Measurements from ENCODE around the gene MYPN.
"Not testable (repeated sequence)": the region's sequence is repeated elsewhere in the genome, so short reads cannot be mapped to it uniquely, and the experiment has no call there.

MYPN gene

GRCh38 chr10:68109331-68109730, at the start of gene MYPN:
MYPN (plus strand) TSS chr10:68109488; CDS start chr10:68121439, 11,951 bp downstream.
- in situ Hi-C loops (cut with MboI; ENCODE audit: low sequenced_read_pairs), result no loop called here

GRCh38 chr10:68067029-68067428, 42.3 kb upstream of the MYPN start:
- in situ Hi-C loops (cut with MboI; ENCODE audit: low sequenced_read_pairs), result no loop called here

- in situ Hi-C loops (cut with MboI; ENCODE audit: low sequenced_read_pairs), result no loop called here
Observed at GRCh38 chr10:68067508-68067907, 41.8 kb upstream of the MYPN start.

GRCh38 chr10:68073631-68074030, 35.7 kb upstream of the MYPN start:
- in situ Hi-C loops (cut with MboI; ENCODE audit: low sequenced_read_pairs), result no loop called here

GRCh38 chr10:68074031-68074774, 35.1 kb upstream of the MYPN start:
- in situ Hi-C loops (cut with MboI; ENCODE audit: low sequenced_read_pairs), result no loop called here

- in situ Hi-C loops (cut with MboI; ENCODE audit: low sequenced_read_pairs), result no loop called here
Observed at GRCh38 chr10:68074775-68075549, 34.3 kb upstream of the MYPN start, which contains the start of gene HERC4. HERC4 (minus strand) TSS chr10:68075283; CDS start chr10:68073108, 2,175 bp downstream.

- in situ Hi-C loops (cut with MboI; ENCODE audit: low sequenced_read_pairs), result no loop called here
Observed at GRCh38 chr10:68075550-68076004, 33.7 kb upstream of the MYPN start.

- in situ Hi-C loops (cut with MboI; ENCODE audit: low sequenced_read_pairs), result not testable (repeated sequence)
Observed at GRCh38 chr10:68076081-68076480, 33.2 kb upstream of the MYPN start.

- in situ Hi-C loops (cut with MboI; ENCODE audit: low sequenced_read_pairs), result no loop called here
Observed at GRCh38 chr10:68077026-68077425, 32.3 kb upstream of the MYPN start.

GRCh38 chr10:68079434-68079833, 29.9 kb upstream of the MYPN start:
- in situ Hi-C loops (cut with MboI; ENCODE audit: low sequenced_read_pairs), result no loop called here

GRCh38 chr10:68080853-68081431, 28.3 kb upstream of the MYPN start:
- in situ Hi-C loops (cut with MboI; ENCODE audit: low sequenced_read_pairs), result no loop called here

GRCh38 chr10:68081916-68082315, 27.4 kb upstream of the MYPN start:
- in situ Hi-C loops (cut with MboI; ENCODE audit: low sequenced_read_pairs), result no loop called here

GRCh38 chr10:68082872-68083271, 26.4 kb upstream of the MYPN start:
- in situ Hi-C loops (cut with MboI; ENCODE audit: low sequenced_read_pairs), result no loop called here

GRCh38 chr10:68083953-68084352, 25.3 kb upstream of the MYPN start:
- in situ Hi-C loops (cut with MboI; ENCODE audit: low sequenced_read_pairs), result no loop called here

GRCh38 chr10:68084469-68084868, 24.8 kb upstream of the MYPN start:
- in situ Hi-C loops (cut with MboI; ENCODE audit: low sequenced_read_pairs), result no loop called here

- in situ Hi-C loops (cut with MboI; ENCODE audit: low sequenced_read_pairs), result no loop called here
Observed at GRCh38 chr10:68086011-68086410, 23.3 kb upstream of the MYPN start.

- in situ Hi-C loops (cut with MboI; ENCODE audit: low sequenced_read_pairs), result no loop called here
Observed at GRCh38 chr10:68086910-68087684, 22.2 kb upstream of the MYPN start.

- in situ Hi-C loops (cut with MboI; ENCODE audit: low sequenced_read_pairs), result no loop called here
Observed at GRCh38 chr10:68087685-68088401, 21.4 kb upstream of the MYPN start.

GRCh38 chr10:68088740-68089139, 20.5 kb upstream of the MYPN start:
- in situ Hi-C loops (cut with MboI; ENCODE audit: low sequenced_read_pairs), result no loop called here

GRCh38 chr10:68090586-68090985, 18.7 kb upstream of the MYPN start:
- in situ Hi-C loops (cut with MboI; ENCODE audit: low sequenced_read_pairs), result no loop called here

All from HL-60/S4 treated with retinoic acid at 250 ng/mL for 4 days and 3 days (cell line).